Glutamatergic neuron (in vitro differentiated cells): ENCODE measurements around the gene ATG2A. TPM values are rescaled to one million over a fixed set of nuclear protein-coding genes. Genes with fewer than 3 reads are reported as not detected.

Experiments
- DNase-seq: peaks from one replicate; pipeline ENCODE4 v3.0.0; 2022
- H3K27ac Mint-ChIP-seq: one replicate; pipeline ENCODE4 v1.8.0; 2020; ENCODE audit warnings: mild to moderate bottlenecking, mixed read lengths, inconsistent platforms; ENCODE audit not compliant: unreplicated experiment
- H3K27me3 Mint-ChIP-seq: one replicate; pipeline ENCODE4 v1.8.0; 2020; ENCODE audit warnings: mild to moderate bottlenecking, moderate library complexity, mixed read lengths, inconsistent platforms; ENCODE audit not compliant: unreplicated experiment
- H3K36me3 Mint-ChIP-seq: one replicate; pipeline ENCODE4 v1.8.0; 2020; ENCODE audit warnings: mild to moderate bottlenecking, mixed read lengths, inconsistent platforms; ENCODE audit not compliant: unreplicated experiment
- H3K4me1 Mint-ChIP-seq: one replicate; pipeline ENCODE4 v1.8.0; 2020; ENCODE audit warnings: mild to moderate bottlenecking, low read depth, mixed read lengths, inconsistent platforms; ENCODE audit not compliant: unreplicated experiment
- H3K4me3 Mint-ChIP-seq: one replicate; pipeline ENCODE4 v1.8.0; 2020; ENCODE audit warnings: mild to moderate bottlenecking, mixed read lengths, inconsistent platforms; ENCODE audit not compliant: unreplicated experiment
- H3K9me3 Mint-ChIP-seq: one replicate; pipeline ENCODE4 v1.8.0; 2020; ENCODE audit warnings: mild to moderate bottlenecking, moderate library complexity, mixed read lengths, inconsistent platforms; ENCODE audit not compliant: unreplicated experiment
- CTCF ChIP-seq: fragments of 200-600 bp; sonication (generic); IDR thresholded peaks from one replicate; pipeline ENCODE4 v1.5.0; 2021; ENCODE audit not compliant: partially characterized antibody, unreplicated experiment
- total RNA-seq: library from RNA; stranded (reverse); fragmentation: NEBNext Ultra II Directional; extraction: Animal tissue kit (Norgen Biotek cat#: 25700); gene quantifications from one replicate; pipeline ENCODE4 v1.2.1, GENCODE V29; 2021; ENCODE audit not compliant: unreplicated experiment

The ATG2A gene
- total RNA-seq, 1 donor from 2014 or later = 25.9 TPM

- H3K4me1 Mint-ChIP-seq = peaks cover 23% of the 10 kb centered on the region
- H3K27ac Mint-ChIP-seq = peak overlapping the region; percentile 64
- peaks cover 17% of the 10 kb centered on the region for H3K27me3 Mint-ChIP-seq
- H3K9me3 Mint-ChIP-seq = peaks cover 9% of the 10 kb centered on the region
- no peaks in the 10 kb centered on the region for H3K36me3 Mint-ChIP-seq
- TF ChIP-seq CTCF = no peak
- DNase-seq = no peak
- peak overlapping the region; percentile 99 for H3K4me3 Mint-ChIP-seq
Measured at GRCh38 chr11:64878223-64878493, 38.9 kb downstream of the ATG2A start.

GRCh38 chr11:64877390-64878222 is 39.4 kb downstream of the ATG2A start:
- Mint-ChIP-seq H3K4me1 (peaks cover 23% of the 10 kb centered on the region), H3K27me3 (peaks cover 17% of the 10 kb centered on the region), H3K9me3 (peaks cover 9% of the 10 kb centered on the region), H3K36me3 (no peaks in the 10 kb centered on the region), H3K4me3 (peak overlapping the region; percentile 99), H3K27ac (peak overlapping the region; percentile 91)
- no peak for TF ChIP-seq CTCF
- DNase-seq = no peak

- Mint-ChIP-seq H3K4me3 (peak overlapping the region; percentile 99), H3K9me3 (peaks cover 9% of the 10 kb centered on the region), H3K27me3 (peaks cover 17% of the 10 kb centered on the region), H3K27ac (no peak overlapping the region), H3K36me3 (no peaks in the 10 kb centered on the region), H3K4me1 (peaks cover 23% of the 10 kb centered on the region)
- TF ChIP-seq CTCF = no peak
- DNase-seq = no peak
Measured at GRCh38 chr11:64876835-64877341, 40.1 kb downstream of the ATG2A start.

GRCh38 chr11:64876229-64876750 is 40.7 kb downstream of the ATG2A start:
- Mint-ChIP-seq H3K4me3 (peak overlapping the region; percentile 99), H3K27ac (no peak overlapping the region), H3K36me3 (no peaks in the 10 kb centered on the region), H3K9me3 (peaks cover 9% of the 10 kb centered on the region), H3K4me1 (peaks cover 27% of the 10 kb centered on the region), H3K27me3 (peaks cover 14% of the 10 kb centered on the region)
- no peak for TF ChIP-seq CTCF
- DNase-seq = no peak
